ENCODE results near the gene GOLGA8K.
"Not testable (repeated sequence)": the region's sequence is repeated elsewhere in the genome, so short reads cannot be mapped to it uniquely, and the experiment has no call there.

DNA sequence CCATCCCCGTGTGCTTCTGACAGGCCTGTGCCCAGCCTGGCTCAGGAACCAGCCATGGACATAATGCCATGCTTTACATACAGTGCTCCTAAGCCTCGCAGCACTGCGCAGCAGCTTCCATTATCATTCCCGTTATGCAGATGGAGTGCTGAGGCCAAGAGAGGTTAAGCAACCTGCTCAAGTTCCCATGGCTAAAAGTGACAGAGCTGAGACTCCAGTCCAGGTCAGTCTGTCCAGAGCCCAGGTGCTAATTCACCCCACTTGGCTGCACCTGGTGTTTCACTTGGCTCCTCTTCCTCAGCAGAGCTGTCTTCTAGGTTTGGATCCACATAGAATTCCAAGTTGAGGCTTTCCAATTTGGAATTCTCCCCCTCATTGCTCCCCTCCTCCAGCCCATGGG lies 41.4 kb downstream of the GOLGA8K start:
- TF ChIP-seq, protein P1, sequence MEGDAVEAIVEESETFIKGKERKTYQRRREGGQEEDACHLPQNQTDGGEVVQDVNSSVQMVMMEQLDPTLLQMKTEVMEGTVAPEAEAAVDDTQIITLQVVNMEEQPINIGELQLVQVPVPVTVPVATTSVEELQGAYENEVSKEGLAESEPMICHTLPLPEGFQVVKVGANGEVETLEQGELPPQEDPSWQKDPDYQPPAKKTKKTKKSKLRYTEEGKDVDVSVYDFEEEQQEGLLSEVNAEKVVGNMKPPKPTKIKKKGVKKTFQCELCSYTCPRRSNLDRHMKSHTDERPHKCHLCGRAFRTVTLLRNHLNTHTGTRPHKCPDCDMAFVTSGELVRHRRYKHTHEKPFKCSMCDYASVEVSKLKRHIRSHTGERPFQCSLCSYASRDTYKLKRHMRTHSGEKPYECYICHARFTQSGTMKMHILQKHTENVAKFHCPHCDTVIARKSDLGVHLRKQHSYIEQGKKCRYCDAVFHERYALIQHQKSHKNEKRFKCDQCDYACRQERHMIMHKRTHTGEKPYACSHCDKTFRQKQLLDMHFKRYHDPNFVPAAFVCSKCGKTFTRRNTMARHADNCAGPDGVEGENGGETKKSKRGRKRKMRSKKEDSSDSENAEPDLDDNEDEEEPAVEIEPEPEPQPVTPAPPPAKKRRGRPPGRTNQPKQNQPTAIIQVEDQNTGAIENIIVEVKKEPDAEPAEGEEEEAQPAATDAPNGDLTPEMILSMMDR (IDR thresholded peaks at IDR 0.05) = not testable (repeated sequence)
- not testable (repeated sequence) for TF ChIP-seq POLR2A (IDR thresholded peaks at IDR 0.05)
